Fibroblast of skin of abdomen (primary cell): ENCODE data around the gene THUMPD2. TPM values are rescaled to one million over a fixed set of nuclear protein-coding genes. Genes with fewer than 3 reads are reported as not detected.
A peak's percentile ranks its signal among the peaks of the same experiment; 100 is the strongest.
"Not testable (repeated sequence)": the region's sequence is repeated elsewhere in the genome, so short reads cannot be mapped to it uniquely, and the experiment has no call there.

ENCODE experiments used
- DNase-seq: peaks from one replicate; pipeline ENCODE4 v3.0.0-alpha.2; 2013
- polyA plus RNA-seq, 2 experiments: library from polyadenylated mRNA; unstranded; fragments of 120-200 nt; gene quantifications; one replicate each; pipeline ENCODE4 v1.2.1, GENCODE V29; 2013; ENCODE audit not compliant: insufficient read length in 2 of 2

The THUMPD2 gene
- 10.2 TPM for polyA plus RNA-seq (2013, experiment 1 of 2; ENCODE audit: insufficient read length)
- 9.4 TPM for polyA plus RNA-seq (2013, experiment 2 of 2; ENCODE audit: insufficient read length)

GRCh38 chr2:39778775-39779340 is at the start of gene THUMPD2:
Gene THUMPD2 (minus strand): TSS chr2:39779258. CDS start chr2:39779239, 19 bp downstream.
- DNase-seq, result peak; percentile 78

- no peak for DNase-seq
Measured at GRCh38 chr2:39821871-39822270, 42.8 kb upstream of the THUMPD2 start.

GRCh38 chr2:39816845-39817244 is 37.8 kb upstream of the THUMPD2 start:
- no peak for DNase-seq

- DNase-seq, result no peak
Measured at GRCh38 chr2:39816428-39816827, 37.4 kb upstream of the THUMPD2 start.

GRCh38 chr2:39805936-39806608 is 27.0 kb upstream of the THUMPD2 start:
- no peak for DNase-seq

- DNase-seq, result no peak
Measured at GRCh38 chr2:39803839-39804238, 24.8 kb upstream of the THUMPD2 start.

- no peak for DNase-seq
Measured at GRCh38 chr2:39800752-39801151, 21.7 kb upstream of the THUMPD2 start.

GRCh38 chr2:39796134-39796533 is 17.1 kb upstream of the THUMPD2 start:
- DNase-seq, result no peak

GRCh38 chr2:39790216-39790818 is 11.3 kb upstream of the THUMPD2 start:
- not testable (repeated sequence) for DNase-seq

- DNase-seq, result no peak
Measured at GRCh38 chr2:39787950-39788349, 8.9 kb upstream of the THUMPD2 start.

GRCh38 chr2:39786761-39787522 is 7.9 kb upstream of the THUMPD2 start:
- DNase-seq, result no peak

- DNase-seq, result no peak
Measured at GRCh38 chr2:39782591-39782990, 3.5 kb upstream of the THUMPD2 start.

GRCh38 chr2:39781697-39782096 is 2.6 kb upstream of the THUMPD2 start:
- DNase-seq, result no peak

- no peak for DNase-seq
Measured at GRCh38 chr2:39780825-39781600, 2.0 kb upstream of the THUMPD2 start.

GRCh38 chr2:39779927-39780326 is 869 bp upstream of the THUMPD2 start:
- no peak for DNase-seq

GRCh38 chr2:39779341-39779851 is 338 bp upstream of the THUMPD2 start:
- no peak for DNase-seq

GRCh38 chr2:39778233-39778632 is 825 bp downstream of the THUMPD2 start:
- no peak for DNase-seq

GRCh38 chr2:39772812-39773152 is 6.3 kb downstream of the THUMPD2 start:
- DNase-seq, result no peak

GRCh38 chr2:39772086-39772811 is 6.8 kb downstream of the THUMPD2 start:
- DNase-seq, result peak; percentile 78

- no peak for DNase-seq
Measured at GRCh38 chr2:39762448-39762847, 16.6 kb downstream of the THUMPD2 start.

GRCh38 chr2:39757156-39757555 is 21.9 kb downstream of the THUMPD2 start:
- DNase-seq, result no peak

GRCh38 chr2:39755466-39755865 is 23.6 kb downstream of the THUMPD2 start:
- no peak for DNase-seq
